Fibroblast of the aortic adventitia (primary cell): Measurements from ENCODE around the gene ALB. TPM values are rescaled to one million over a fixed set of nuclear protein-coding genes. Genes with fewer than 3 reads are reported as not detected.

ENCODE experiments used
- DNase-seq: peaks from one replicate; pipeline ENCODE4 v3.0.0-alpha.2; 2010; ENCODE audit warnings: low read depth
- H3K4me3 ChIP-seq: 2 replicates; pipeline ENCODE4 v1.5.1; 2011; ENCODE audit warnings: low read depth, mild to moderate bottlenecking, control low read depth, low read length, moderate library complexity
- CTCF ChIP-seq: IDR thresholded peaks from 2 replicates; pipeline ENCODE4 v1.5.1; 2011; ENCODE audit warnings: mild to moderate bottlenecking, low read length, control low read depth, inconsistent platforms; ENCODE audit not compliant: insufficient read depth
- total RNA-seq: library from RNA; depleted of rRNA; stranded (reverse); fragments of >200 nt; gene quantifications from 2 replicates; pipeline ENCODE4 v1.2.3, GENCODE V29; 2012; ENCODE audit warnings: low replicate concordance

The ALB gene
- total RNA-seq, 1 donor, result not detected

DNA sequence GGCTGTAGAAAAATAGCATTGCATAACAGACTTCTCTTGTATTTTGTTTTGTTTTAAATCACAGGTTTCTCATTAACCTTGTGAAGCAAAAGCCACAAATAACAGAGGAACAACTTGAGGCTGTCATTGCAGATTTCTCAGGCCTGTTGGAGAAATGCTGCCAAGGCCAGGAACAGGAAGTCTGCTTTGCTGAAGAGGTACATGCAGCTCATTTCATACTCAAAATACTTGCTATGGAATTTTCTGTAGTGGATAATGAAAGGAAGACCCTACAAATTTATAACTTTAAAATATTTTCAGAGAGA is 49.6 kb downstream of the ALB start:
- H3K4me3 ChIP-seq, result no peak overlapping the region
- no peak for TF ChIP-seq CTCF
- DNase-seq, result no peak

DNA sequence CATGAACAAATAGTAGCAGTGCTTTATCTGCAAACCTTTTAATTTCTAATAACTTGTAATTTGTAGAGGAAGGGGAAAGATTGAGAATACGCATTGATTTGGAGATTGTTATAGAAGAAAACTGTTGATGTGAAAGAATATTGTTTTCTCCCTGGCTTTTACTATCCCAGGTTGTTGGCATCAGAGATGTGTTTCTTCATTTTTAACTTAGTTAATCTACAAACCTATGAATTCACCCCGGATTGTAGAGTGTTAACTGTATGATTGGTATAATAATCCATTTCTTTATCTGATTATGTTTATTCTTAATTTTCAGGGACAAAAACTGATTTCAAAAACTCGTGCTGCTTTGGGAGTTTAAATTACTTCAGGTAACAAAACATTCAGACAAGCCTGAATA is 50.8 kb downstream of the ALB start:
- no peak overlapping the region for H3K4me3 ChIP-seq
- no peak for DNase-seq
- TF ChIP-seq CTCF, result no peak

- no peak overlapping the region for H3K4me3 ChIP-seq
- no peak for DNase-seq
- no peak for TF ChIP-seq CTCF
Measured at GRCh38 chr4:73456177-73457022, 52.3 kb downstream of the ALB start.

- TF ChIP-seq CTCF, result no peak
- no peak overlapping the region for H3K4me3 ChIP-seq
- DNase-seq, result no peak
Measured at GRCh38 chr4:73458184-73459047, 54.3 kb downstream of the ALB start.

DNA sequence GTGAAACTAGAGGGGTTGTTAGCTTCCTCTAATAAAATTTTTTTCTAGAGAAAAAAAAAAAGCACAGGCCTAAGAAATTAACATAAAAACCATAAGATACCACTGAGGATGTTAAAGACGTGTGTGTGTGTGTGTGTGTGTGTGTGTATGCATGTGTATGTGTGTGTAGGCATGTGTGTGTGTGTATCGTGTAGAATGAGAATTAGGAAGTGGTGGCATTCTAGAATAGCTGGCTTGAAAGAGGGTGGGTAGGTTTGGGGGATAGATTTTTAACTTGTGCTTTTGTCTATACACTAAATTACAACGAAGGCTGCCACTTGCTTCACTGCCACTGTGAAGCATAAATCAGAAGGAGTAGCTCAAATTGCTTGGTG is 54.9 kb downstream of the ALB start:
- no peak for DNase-seq
- TF ChIP-seq CTCF, result no peak
- no peak overlapping the region for H3K4me3 ChIP-seq

- DNase-seq, result no peak
- H3K4me3 ChIP-seq, result no peak overlapping the region
- TF ChIP-seq CTCF, result no peak
Measured at GRCh38 chr4:73460913-73461522, 56.9 kb downstream of the ALB start.
